Retinal pigment epithelial cell (primary cell): ENCODE measurements around the gene DNMT3A.

Experiments used
- DNase-seq: peaks from one replicate; pipeline ENCODE4 v3.0.0-alpha.2; 2010; ENCODE audit warnings: low read depth
- H3K4me3 ChIP-seq: 2 replicates; pipeline ENCODE4 v1.5.1; 2011; ENCODE audit warnings: mild to moderate bottlenecking, low read length, control low read depth, moderate library complexity
- CTCF ChIP-seq: conservative IDR thresholded peaks from 2 replicates; pipeline ENCODE4 v1.5.1; 2011; ENCODE audit warnings: low read depth, low read length, control low read depth, inconsistent platforms

The DNMT3A gene

DNA sequence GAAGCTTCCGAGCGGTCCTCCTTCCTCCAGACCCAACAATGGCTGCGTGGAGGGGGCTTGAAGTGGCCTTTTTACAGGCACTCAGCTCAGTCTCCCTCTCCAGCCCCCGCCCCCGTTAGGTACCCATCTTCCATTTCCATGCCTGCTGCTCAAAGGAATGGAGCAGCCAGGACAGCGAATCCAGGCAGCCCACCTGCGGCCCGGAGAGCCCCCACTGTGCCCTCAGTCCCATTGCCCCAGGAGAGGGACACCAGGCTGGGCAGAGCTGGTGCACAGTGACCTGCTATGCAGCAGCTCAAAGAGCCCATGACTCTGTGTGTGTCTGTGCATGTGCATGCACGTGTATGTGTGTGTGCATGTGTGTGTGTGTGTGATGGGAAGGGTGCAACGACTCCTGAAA, 162.7 kb downstream of the DNMT3A start:
- H3K4me3 ChIP-seq: no peak overlapping the region
- no peak for DNase-seq
- no peak for TF ChIP-seq CTCF
